OCI-LY7 (cell line): Measurements from ENCODE around the gene TUB. TPM values are rescaled to one million over a fixed set of nuclear protein-coding genes. Genes with fewer than 3 reads are reported as not detected.

Source experiments
- BruUV-seq: library from RNA; stranded (reverse); fragments of 400-500 nt; replicated peaks from 2 replicates; lab custom pipeline; 2021; lab: Mats Ljungman, UMichigan
- CTCF ChIA-PET: fragments of 300-600 bp; sonication (Branson Sonifier 250); formaldehyde crosslinking; loops from one replicate; lab custom pipeline; 2022; ENCODE audit warnings: antibody characterized with exemption; ENCODE audit not compliant: unreplicated experiment; lab: Charles Lee
- POLR2A ChIA-PET: fragments of 300-600 bp; sonication (Branson Sonifier 250); formaldehyde crosslinking; loops from one replicate; lab custom pipeline; 2022; ENCODE audit warnings: antibody characterized with exemption; lab: Charles Lee
- DNase-seq: peaks from one replicate; pipeline ENCODE4 v3.0.0-alpha.2; 2015; ENCODE audit warnings: low spot score
- H2AFZ ChIP-seq: fragments of 200-600 bp; sonication (generic), shearing (Covaris generic); 2 replicates; pipeline ENCODE4 v1.6.1; 2014; ENCODE audit warnings: mild to moderate bottlenecking, antibody characterized with exemption, low read length, moderate library complexity
- H3K27ac ChIP-seq: fragments of 200-600 bp; sonication (generic); 2 replicates; pipeline ENCODE4 v1.5.1; 2014; ENCODE audit warnings: mixed run types, low read depth, mild to moderate bottlenecking, moderate library complexity, low read length, inconsistent platforms; ENCODE audit not compliant: poor library complexity, severe bottlenecking
- H3K36me3 ChIP-seq: fragments of 200-600 bp; sonication (generic); 2 replicates; pipeline ENCODE4 v1.6.1; 2014; ENCODE audit warnings: mild to moderate bottlenecking, antibody characterized with exemption, low read length, moderate library complexity, mixed read lengths; ENCODE audit not compliant: insufficient read depth
- H3K4me1 ChIP-seq: fragments of 200-600 bp; sonication (generic); 2 replicates; pipeline ENCODE4 v1.5.1; 2014; ENCODE audit warnings: mild to moderate bottlenecking, low read length; ENCODE audit not compliant: insufficient read depth, poor library complexity, severe bottlenecking
- H3K4me2 ChIP-seq: fragments of 200-600 bp; sonication (generic); 2 replicates; pipeline ENCODE4 v1.6.1; 2014; ENCODE audit warnings: mild to moderate bottlenecking, low read length
- H3K4me3 ChIP-seq: fragments of 200-600 bp; sonication (generic); 2 replicates; pipeline ENCODE4 v1.5.1; 2014; ENCODE audit warnings: mild to moderate bottlenecking, low read depth, low read length; ENCODE audit not compliant: poor library complexity, severe bottlenecking
- H3K79me2 ChIP-seq: fragments of 200-600 bp; sonication (generic); 2 replicates; pipeline ENCODE4 v1.6.1; 2016; ENCODE audit warnings: low read depth, mild to moderate bottlenecking, low read length, moderate library complexity, mixed read lengths; ENCODE audit not compliant: insufficient read depth
- H3K9me2 ChIP-seq: fragments of 200-600 bp; sonication (generic); 2 replicates; pipeline ENCODE4 v1.6.1; 2016; ENCODE audit warnings: mild to moderate bottlenecking, low read length, mixed read lengths; ENCODE audit not compliant: insufficient read depth
- H3K9me3 ChIP-seq: fragments of 200-600 bp; sonication (generic); 2 replicates; pipeline ENCODE4 v1.6.1; 2014; ENCODE audit warnings: mild to moderate bottlenecking, mixed run types, low read length, mixed read lengths
- H4K20me1 ChIP-seq: fragments of 200-600 bp; sonication (generic); 2 replicates; pipeline ENCODE4 v1.6.1; 2014; ENCODE audit warnings: mild to moderate bottlenecking, antibody characterized with exemption, low read length, moderate library complexity, mixed read lengths; ENCODE audit not compliant: insufficient read depth
- EZH2phosphoT487 ChIP-seq: fragments of 200-600 bp; sonication (generic); IDR thresholded peaks from 2 replicates; pipeline ENCODE4 v1.6.1; 2018; ENCODE audit warnings: low read depth, borderline replicate concordance, mild to moderate bottlenecking, mixed run types, antibody characterized with exemption, low read length, moderate library complexity, mixed read lengths
- intact Hi-C: fragments of 100-400 bp; cut with micrococcal nuclease; formaldehyde crosslinking; loops from one replicate; pipeline ENCODE4 v1.10.0; 2022; ENCODE audit not compliant: unreplicated experiment
- total RNA-seq, 2 experiments: library from RNA; depleted of rRNA in 1 of 2; stranded (reverse); fragments of >200 nt in 1 of 2; shearing (Covaris generic) in 1 of 2; gene quantifications; 2 replicates each; pipeline ENCODE4 v1.2.3, GENCODE V29; 2014 to 2022
- TF ChIP-seq, protein P1 (sequence below): fragments of 200-600 bp; sonication (generic); conservative IDR thresholded peaks from 2 replicates; pipeline ENCODE4 v1.5.1; 2014; ENCODE audit warnings: mild to moderate bottlenecking, antibody characterized with exemption, low read length, moderate library complexity, mixed read lengths

Gene TUB
- total RNA-seq, 2 experiments from 2014 or later, result not detected

- no peak for DNase-seq
- no TSS peak for BruUV-seq
- Histone ChIP-seq H2AFZ (no peak overlapping the region), H3K27ac (no peak overlapping the region), H3K4me2 (no peak overlapping the region), H3K9me2 (no peaks in the 10 kb centered on the region), H3K79me2 (no peaks in the 10 kb centered on the region), H3K4me1 (peaks cover 5% of the 10 kb centered on the region), H3K4me3 (no peak overlapping the region), H3K9me3 (no peaks in the 10 kb centered on the region), H4K20me1 (no peaks in the 10 kb centered on the region), H3K36me3 (no peaks in the 10 kb centered on the region)
- intact Hi-C loops, result no loop called here
- POLR2A ChIA-PET, result no interaction called here
- TF ChIP-seq, protein P1, sequence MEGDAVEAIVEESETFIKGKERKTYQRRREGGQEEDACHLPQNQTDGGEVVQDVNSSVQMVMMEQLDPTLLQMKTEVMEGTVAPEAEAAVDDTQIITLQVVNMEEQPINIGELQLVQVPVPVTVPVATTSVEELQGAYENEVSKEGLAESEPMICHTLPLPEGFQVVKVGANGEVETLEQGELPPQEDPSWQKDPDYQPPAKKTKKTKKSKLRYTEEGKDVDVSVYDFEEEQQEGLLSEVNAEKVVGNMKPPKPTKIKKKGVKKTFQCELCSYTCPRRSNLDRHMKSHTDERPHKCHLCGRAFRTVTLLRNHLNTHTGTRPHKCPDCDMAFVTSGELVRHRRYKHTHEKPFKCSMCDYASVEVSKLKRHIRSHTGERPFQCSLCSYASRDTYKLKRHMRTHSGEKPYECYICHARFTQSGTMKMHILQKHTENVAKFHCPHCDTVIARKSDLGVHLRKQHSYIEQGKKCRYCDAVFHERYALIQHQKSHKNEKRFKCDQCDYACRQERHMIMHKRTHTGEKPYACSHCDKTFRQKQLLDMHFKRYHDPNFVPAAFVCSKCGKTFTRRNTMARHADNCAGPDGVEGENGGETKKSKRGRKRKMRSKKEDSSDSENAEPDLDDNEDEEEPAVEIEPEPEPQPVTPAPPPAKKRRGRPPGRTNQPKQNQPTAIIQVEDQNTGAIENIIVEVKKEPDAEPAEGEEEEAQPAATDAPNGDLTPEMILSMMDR, result no peak
- TF ChIP-seq EZH2phosphoT487, result no peak
- CTCF ChIA-PET, result no interaction called here
Measured at GRCh38 chr11:8095371-8095770, 14.4 kb downstream of the TUB start.

DNA sequence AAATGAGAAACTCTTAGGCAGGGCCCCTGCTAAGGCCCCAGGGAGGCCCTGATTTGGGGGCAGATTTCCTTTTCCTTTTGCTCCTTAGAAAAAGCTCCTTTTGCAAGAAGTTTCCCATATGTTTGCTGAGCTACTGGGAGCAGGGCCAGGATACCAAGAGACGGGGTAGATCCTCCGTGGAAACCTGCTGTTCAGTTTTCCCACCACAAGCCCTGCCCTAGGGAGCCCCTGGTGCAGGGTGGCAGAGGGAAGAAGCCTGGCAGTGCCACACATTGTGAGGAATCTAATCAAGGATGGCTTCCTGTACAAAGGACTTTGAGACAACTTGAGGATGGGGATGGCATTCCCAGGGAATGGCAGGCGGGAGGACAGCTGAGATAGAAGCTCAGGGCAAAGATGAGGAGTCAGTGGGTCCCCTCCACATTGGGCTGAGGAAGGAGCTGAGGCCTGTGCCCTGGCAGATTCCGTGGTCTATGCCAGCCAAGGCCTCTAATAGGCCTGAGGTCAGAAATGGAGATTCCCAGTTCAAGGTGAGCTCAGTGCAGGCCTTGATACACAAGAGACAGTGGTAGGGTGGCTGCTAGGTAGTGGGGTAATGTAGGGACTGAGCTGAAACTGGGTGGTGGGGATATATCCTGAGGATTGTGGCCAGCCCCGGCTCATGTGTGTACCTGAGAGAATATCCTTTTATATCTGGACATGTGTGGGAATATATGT lies 15.0 kb downstream of the TUB start:
- Histone ChIP-seq H3K27ac (no peak overlapping the region), H3K4me3 (no peak overlapping the region), H4K20me1 (no peaks in the 10 kb centered on the region), H3K4me1 (peaks cover 5% of the 10 kb centered on the region), H3K4me2 (no peak overlapping the region), H3K36me3 (no peaks in the 10 kb centered on the region), H2AFZ (no peak overlapping the region), H3K9me2 (no peaks in the 10 kb centered on the region), H3K9me3 (no peaks in the 10 kb centered on the region), H3K79me2 (no peaks in the 10 kb centered on the region)
- DNase-seq, result no peak
- TF ChIP-seq, protein P1, result no peak
- no peak for TF ChIP-seq EZH2phosphoT487
- no TSS peak for BruUV-seq
- ChIA-PET POLR2A (no interaction called here), CTCF (no interaction called here)
- intact Hi-C loops, result no loop called here

GRCh38 chr11:8096575-8096974 lies 15.6 kb downstream of the TUB start:
- Histone ChIP-seq H4K20me1 (no peaks in the 10 kb centered on the region), H3K4me2 (no peak overlapping the region), H3K27ac (no peak overlapping the region), H3K79me2 (no peaks in the 10 kb centered on the region), H3K9me2 (no peaks in the 10 kb centered on the region), H3K9me3 (no peaks in the 10 kb centered on the region), H3K36me3 (no peaks in the 10 kb centered on the region), H2AFZ (no peak overlapping the region), H3K4me1 (peaks cover 5% of the 10 kb centered on the region), H3K4me3 (no peak overlapping the region)
- TF ChIP-seq, protein P1, result no peak
- ChIA-PET CTCF (no interaction called here), POLR2A (no interaction called here)
- no TSS peak for BruUV-seq
- DNase-seq, result no peak
- intact Hi-C loops, result no loop called here
